GM21526 (cell line): ENCODE results near the gene NGEF.

Experiments used
- ATAC-seq: cut with Tn5 transposase; IDR thresholded peaks from one replicate; pipeline ENCODE4 v1.9.1; 2021; ENCODE audit warnings: moderate library complexity; ENCODE audit not compliant: unreplicated experiment, low FRiP score

Gene NGEF

DNA sequence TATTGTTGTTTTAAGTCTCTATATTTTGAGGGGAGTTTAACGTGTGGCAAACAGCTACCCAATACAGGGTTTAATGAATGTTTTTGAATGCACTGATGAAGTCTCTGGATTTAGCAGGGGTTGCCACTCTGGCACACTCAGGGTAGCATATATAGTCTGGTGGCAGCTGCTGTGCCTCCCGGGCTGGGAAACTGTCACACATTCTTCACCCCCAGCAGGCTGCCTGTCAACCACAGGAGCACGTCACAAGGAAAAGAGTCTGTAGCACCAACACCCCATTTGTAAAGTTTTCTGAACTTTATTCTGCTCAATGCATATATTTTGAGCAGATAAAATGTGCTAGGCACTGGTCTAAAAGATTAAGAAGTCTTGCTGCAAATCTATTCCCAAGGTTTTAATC, 39.3 kb downstream of the NGEF start:
- ATAC-seq, result no peak

DNA sequence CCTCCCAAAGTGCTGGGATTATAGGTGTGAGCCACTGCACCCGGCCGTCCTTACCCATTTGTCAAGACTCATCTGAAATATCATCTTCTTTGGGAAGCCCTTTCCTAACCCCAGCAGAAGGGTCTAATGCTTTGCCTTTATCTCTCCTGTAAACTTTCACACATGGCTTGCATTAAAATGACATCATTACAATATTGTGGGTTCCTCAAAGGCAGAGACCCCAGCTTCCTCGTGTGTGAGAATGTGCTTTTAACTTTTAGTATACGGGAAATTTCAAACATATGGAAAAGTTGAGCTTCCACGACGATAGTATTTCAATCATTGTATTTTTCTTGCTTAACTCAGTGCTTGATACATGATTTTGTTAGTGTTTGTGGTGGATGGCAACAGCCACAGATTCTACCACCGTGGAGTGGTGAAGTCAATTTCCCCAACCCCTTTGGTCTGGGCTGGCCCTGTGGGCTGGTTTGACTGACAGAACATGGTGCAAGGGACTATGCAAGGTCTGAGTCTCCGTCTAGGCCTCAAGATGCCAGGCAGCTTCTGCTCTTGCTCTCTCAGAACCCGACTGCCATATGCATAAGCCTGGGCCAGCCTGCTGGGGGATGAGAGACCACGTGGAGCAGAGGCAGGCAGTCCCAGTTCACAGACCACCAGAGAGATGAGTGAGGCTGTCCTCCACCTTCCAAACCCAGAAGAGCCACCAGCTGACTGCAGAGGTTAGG, 39.9 kb downstream of the NGEF start:
- no peak for ATAC-seq

DNA sequence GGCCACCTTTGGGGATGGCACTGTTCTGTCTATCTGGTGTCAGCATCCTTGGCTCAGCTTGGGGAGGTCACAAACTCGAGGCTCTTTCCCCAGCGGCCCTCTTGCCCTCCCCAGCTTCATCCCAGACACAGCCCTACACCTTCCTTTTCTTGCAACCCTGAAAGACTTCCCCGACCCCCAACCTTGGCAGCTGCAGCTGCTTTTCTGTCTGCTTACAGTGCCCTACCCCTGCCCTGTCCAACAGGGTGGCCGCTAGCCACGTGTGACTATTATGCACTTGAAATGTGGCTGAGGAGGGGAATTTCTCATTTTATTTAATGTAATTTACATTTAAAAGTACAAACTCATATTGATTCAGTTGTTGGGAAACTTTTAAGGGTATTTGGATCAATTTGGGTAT, 41.3 kb downstream of the NGEF start:
- no peak for ATAC-seq

DNA sequence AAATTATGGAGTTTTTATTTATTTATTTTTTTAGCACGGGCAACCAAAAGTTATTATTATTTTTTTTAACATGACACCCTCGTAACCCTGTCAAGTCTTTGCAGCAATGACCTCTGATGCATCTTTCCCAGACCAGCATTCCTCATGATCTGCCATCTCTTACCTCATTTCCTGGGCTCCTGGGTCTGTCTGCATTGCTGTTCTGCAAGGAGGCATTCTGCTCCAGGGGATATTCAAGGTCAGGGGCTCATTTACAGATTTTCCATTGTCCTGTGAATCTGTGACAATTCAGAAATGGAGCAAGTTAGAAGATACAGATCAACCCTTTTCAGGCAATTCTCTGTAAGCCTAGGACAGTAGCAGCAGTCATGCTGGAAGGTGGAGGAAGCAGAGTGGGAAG, 43.0 kb downstream of the NGEF start:
- ATAC-seq, result no peak

DNA sequence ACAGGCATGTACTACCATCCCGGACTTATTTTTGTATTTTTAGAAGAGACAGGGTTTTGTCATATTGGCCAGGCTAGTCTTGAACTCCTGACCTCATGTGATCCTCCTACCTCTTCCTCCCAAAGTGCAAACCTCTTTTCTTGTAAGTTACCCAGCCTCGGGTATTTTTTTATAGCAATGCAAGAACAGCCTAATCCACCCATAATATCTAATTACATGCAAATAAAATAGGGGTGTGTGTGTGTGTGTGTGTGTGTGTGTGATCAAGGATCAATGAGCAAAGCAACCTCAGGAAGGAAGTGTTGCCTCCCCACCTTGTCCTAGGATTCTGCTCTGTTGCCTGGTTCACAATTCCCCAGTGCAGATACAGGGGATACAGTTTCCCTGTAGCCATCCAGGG, 45.6 kb downstream of the NGEF start:
- no peak for ATAC-seq

DNA sequence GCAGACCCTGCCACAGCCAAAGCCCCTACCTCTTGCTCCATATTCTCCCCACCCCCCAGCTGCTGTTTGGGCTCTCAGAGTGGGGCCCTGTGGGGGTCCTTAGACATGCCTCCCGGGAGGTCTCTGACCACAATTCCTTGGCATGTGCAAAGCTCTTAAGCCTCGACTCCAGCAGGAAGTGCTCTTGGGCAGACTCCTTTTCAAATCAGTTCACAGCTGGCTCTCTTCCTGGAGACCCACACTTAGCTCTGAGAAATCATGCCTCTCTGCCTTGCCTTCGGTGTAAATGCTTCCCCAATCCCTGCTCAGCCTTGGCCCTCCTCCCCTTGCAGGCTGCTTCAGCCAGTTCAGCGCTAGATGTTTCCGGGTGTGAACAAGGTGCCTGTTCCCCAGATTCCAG, 46.9 kb downstream of the NGEF start:
- ATAC-seq, result no peak

DNA sequence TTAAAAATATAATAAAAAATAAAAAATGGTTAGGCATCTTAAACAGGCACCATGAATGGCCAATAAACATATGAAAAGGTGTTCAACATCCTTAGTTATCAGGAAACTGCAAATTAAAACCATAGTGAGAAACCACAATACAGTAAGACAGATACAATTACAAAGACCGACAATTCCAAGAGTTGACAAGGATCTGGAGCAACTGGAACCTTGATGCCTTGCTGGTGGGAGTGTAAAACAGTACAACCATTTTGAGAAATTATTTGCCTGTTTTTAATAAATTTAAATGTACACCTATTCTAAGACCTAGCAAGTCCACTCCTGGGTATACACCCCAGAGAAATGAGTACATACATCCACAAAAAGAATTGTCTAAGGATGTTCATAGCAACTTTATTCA, 49.1 kb downstream of the NGEF start:
- ATAC-seq, result no peak

DNA sequence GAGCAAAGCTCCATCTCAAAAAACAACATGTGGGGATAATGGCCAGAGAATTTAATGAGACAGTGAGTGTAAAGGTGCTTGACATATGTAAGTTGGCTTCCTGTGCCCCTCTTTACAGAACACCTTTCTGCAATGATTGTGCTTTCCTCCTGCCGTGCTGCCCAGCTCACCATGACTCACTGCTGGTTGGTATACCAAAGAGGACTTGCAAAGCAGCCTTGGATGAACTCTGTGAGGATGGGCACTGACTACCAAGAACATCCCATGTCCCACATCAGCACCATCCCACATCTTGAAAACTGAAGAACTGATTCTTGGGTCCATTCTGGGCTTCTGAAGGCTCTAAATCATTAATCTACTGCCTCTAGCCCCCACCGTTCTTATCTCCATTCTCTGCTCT, 52.2 kb downstream of the NGEF start:
- no peak for ATAC-seq

DNA sequence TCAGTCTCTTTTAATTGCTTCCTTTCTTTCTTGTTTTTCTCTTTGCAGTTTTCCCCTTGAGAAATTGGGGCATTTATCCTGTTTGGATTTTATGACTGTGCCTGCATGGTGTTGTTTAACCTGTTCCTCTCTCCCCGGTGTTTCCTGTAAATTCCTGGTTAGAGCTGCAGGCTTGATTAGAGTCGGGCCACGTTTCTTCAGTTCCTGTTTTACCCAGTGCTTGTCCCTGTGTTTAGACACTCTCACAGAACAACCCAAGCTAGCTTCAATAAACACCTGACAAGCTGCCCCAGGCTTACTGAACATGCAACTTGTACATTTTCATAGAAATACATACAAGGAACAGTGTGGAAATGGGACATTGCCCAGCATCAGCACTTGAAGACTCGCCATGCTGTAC, 53.9 kb downstream of the NGEF start:
- ATAC-seq, result no peak

DNA sequence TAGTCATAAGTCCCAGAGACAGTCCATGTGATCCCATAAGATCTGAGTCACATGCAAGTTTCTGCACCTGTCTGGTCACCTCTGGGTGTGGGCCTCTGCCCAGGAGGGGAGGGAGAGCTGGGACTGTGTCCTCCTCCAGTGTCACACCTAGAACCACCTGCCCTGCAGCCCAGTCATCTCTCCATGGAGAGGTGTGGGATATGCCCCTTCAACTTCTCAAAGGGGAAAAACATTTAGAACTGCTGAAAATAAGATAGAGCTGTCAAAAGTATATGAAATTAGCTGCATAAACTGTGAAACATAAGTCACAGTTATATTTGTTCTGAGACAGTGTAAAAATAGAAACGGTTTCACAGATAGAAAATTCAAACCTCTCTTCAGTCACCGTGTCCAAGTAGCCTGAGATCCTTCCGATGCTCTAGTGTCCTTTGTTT, 55.4 kb downstream of the NGEF start:
- ATAC-seq, result peak; percentile 53

DNA sequence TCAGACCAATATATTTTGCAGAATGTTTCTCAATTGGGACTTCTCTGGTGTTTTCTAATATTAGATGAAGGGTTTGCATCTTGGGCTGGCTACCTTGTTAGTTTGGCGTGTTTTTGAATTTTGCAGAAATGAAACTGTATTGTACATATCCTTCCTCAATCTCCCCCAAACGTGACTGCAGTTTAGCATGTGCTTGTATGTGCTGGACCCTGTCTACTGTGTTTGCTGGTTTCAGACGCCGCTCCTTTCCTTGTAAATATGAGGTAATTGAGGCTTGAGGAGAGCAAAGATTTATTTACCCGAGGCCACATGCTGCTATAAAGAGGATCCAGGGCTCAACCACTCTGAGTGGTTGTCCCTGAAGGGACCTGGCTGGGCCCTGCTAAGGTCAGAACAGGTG, 57.2 kb downstream of the NGEF start:
- ATAC-seq, result peak; percentile 62

DNA sequence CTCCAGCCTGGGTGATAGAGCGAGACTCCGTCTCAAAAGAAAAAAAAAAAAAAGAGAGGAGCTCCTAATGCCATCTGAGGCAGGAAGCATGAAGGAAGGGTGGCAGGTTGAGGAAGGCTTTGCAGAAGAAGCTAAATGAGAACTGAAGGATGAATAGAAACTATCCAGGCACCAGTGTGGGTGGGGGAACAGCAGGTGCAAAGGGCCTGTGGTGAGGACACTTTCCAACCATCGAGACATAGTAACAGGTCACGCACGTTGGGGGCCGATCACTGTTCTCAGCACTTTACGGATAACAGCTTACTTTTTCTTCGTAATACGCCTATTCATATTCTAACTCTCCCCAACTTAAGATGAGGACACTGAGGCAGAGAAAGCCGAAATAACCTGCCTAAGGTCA, 58.4 kb downstream of the NGEF start:
- ATAC-seq, result no peak

DNA sequence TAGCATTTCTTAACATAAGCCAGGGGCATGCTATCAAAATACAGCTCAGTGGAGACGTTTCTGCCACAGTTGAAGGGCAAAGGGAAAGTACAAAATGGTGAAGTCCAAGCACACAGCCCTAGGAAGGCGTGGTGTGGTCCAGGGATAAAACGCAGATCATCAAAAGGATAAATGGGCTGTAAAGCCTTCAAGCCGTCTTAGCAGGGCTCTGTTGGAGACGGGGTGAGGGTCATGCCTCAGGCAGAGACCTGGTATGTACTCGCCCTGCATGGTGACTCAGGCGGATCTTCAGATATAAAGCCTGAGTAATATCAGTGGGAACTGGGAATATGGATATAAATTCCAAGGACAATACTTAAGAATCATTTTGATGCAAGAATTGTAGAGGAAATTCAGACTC, 61.2 kb downstream of the NGEF start:
- no peak for ATAC-seq

DNA sequence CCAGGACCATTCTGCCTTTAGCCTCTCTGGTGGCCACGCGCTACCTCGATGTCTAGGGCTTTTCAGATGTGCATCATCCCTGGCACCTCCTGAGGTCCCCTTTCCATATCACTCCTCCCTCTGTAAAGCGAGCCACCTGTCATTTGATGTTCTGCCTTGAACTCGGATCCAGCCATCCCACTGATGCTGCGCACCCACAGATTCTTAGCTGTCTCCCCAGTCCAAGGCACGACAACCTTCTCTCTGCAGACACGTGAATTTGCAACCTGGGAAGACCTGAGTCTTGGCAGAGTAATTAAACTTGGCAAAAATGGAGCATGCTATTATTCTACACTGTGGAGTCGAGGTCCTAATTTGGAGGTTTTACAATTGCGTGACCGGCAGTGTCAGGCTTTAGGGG, 61.9 kb downstream of the NGEF start:
- no peak for ATAC-seq

DNA sequence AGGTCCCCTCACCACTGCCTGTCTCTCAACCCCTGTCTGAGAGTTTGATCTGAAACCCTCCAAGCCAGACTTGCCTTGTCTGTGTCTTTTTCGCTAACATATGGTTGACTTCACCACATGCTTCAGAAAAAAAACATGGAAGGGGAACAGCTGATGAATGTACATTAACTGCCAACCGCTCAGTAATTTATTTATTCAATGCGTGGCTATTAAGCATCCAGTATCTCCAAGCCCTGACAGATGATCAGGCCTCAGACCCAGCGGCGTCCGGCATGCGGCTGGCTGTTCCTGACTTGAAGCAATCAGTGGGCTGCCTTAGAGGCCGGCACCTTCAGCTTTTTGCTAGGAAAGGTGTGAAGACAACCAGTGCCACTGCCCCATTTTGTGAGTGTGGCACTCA, 62.3 kb downstream of the NGEF start:
- ATAC-seq, result no peak

DNA sequence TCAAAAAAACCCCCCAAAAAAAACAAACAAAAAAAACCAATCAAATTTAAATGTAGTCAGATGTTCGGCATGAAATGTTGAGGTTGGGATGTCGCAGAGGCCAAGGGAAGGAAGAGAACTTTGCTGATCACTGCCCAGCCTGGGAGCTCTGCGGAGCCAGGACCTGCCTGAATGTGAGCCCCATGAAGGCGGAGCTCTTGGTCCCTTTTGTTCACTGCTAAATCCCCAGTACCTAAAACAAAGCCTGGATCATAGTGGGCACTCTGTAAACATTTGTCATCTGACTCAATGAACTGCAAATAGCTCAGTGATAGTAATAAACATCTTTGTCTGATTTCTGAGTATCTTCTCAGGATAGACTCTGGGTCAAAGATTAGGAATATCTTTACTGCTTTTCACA, 64.0 kb downstream of the NGEF start:
- no peak for ATAC-seq

DNA sequence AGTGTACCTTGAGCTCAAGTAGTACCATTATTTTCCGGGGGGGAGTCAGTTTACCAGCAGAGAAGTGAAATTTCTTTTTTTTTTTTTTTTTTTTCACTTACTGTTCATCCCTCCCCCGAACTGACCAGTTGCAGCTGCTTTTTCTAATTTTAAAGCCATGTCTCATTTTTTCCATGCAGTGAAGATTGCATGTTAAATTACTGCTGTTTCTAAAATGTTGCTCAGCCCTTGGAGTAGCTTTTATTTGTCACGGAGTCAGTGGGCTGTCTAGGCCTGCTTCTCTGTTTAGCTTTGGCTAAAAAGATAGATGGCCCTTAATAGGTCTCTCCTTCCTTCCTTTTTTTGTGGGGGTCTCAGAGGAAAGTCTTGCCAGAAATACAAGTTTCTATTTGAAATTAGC, 70.2 kb downstream of the NGEF start:
- ATAC-seq, result no peak

DNA sequence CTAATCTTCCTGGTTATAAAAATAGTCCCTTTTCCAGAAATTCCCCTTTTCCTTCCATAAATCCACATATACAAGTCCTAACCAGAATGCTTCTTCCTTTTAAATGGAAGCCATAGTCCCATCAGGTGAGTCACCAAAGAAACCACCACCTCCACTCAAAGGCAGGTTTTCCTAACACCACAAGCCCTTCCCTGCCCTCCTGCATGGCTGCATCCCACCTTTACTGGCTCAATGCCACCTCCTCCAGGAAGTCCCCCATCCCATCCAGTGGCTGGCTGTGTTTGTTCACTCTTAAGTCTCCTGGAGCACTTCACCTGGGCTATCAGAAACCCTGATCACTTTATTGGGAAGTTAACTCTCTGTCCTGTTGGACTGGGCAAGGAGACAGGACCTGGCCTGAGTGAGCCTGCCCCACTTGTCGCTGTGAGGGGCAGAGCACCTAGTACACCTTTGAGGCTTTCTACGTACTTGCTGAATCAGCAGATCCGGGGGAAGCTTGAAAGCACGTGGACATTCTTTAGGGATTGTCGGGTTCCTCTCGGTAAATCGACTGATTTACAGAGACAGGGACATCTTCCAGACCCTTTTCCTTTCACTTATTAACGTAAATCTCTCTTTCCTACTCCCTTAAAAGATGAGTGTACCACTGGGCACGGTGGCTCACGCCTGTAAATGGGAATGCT, 71.0 kb downstream of the NGEF start:
- ATAC-seq, result no peak

DNA sequence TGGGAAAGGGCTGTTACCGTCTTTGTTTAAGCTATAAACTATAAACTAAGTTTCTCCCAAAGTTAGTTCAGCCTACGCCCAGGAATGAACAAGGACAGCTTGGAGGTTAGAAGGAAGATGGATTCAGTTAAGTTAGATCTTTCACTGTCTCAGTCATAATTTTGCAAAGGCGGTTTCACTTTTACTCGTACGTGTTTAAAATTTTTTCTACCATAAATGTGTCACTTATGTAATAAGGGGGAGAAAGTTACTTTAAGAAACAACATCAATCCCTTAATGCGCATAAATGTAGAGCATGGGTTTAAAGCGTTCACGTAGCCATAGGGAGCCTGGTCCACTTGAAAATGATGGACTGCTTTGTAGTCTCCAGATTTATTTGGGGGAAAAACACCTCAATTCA, 71.7 kb downstream of the NGEF start:
- no peak for ATAC-seq

DNA sequence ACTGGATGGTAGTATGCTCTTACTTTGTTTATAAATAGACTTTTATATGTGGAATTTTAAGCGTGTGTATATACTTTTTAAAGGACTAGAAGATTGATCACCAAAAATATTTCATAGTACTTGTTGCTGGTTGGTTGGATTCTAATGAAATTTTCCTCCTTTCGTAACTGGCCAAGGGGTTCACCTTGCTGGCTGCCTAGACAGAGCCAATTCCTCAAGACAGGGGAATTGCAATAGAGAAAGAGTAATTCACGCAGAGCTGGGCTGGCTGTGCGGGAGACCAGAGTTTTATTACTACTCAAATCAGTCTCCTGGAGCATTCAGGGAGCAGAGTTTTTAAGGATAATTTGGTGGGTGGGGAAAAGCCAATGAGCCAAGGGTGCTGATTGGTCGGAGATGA, 72.3 kb downstream of the NGEF start:
- no peak for ATAC-seq

DNA sequence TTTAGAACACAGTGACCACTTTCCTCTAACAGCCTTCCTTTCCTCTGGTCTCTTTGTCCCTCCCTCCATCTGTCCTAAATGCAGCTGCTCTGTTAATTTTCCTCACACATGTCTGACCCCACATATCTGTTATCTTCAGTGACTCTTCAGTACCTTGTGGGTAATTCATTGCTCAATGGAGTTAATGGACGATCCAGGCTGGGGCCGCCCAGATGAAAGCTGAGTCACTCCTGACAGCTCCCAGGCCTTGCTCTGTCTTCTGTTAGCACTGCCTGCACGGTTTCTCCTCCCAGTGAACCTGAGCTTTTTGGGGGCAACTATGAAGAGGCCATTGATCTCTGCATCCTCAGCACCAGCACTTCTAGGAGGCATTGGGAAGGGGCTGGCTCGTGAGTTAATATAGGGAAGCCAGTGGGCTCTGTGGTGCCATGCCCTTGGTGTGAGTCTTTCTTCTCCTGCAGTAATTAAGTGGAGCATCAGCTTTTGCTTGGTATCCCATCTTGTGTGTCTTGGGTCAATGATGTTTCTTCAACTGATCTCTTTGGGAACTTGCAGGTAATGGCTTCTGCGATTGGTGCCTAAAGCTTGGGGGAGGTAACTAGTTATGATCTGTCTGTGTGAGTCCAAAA, 75.7 kb downstream of the NGEF start:
- ATAC-seq, result no peak

DNA sequence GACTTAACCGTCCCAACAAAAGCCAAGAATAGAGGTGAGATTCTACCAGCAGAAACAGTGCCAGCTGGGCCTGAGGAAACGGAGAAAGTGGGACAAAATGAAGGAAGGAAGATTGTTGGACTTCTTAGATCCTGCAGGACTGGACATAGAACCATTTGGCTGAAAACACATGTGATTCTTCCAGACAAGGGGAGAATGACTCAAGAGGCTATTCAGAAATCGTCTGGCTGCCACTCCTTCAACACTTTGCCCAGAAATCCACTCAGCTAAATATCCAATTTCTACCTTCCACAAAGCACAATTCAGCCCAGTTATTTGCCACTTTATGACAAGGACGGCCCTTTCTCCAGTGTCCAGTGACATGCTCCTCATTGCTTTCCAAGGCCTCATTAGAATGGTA, 81.4 kb downstream of the NGEF start:
- no peak for ATAC-seq
